Measurements from ENCODE around the gene MEGF10. TPM values are rescaled to one million over a fixed set of nuclear protein-coding genes. Genes with fewer than 3 reads are reported as not detected.

The MEGF10 gene
- total RNA-seq, 1 donor from 2014 or later = not detected

- H3K27me3 ChIP-seq (ENCODE audit: control insufficient read depth, insufficient read depth, low read length) = no peaks in the 10 kb centered on the region
- TF ChIP-seq CTCF (IDR thresholded peaks at IDR 0.05; ENCODE audit: insufficient read depth, low read length, severe bottlenecking) = no peak
- FAIRE-seq = no peak
- no peaks in the 10 kb centered on the region for H3K36me3 ChIP-seq (ENCODE audit: control insufficient read depth, insufficient read depth, low read length)
- H3K4me3 ChIP-seq (ENCODE audit: low read depth, low read length) = no peak overlapping the region
- DNase-seq (ENCODE audit: low read depth) = no peak
These were observed 36.6 kb downstream of the MEGF10 start for GRCh38 chr5:127326976-127327755.

DNA sequence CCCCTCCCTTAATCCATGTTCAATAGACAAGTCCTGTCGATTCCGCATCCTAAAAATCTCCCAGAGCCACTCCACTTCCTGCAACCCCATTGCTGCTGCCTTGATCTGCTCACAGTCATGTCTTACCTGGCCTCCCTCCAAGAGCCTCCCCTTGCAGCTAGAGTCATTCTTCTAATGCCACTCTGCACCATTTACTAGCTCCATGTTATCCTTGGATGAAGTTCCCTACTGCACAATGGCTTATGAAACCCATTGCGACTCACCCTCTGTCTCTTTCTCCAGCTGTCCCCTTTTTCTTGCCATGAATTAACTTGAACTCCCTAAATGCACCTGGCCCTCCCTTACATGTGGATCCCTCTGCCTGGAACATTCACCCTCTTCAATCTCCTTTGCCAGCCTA lies 39.5 kb downstream of the MEGF10 start:
- DNase-seq (ENCODE audit: low read depth) (no peak), FAIRE-seq (no peak)
- Histone ChIP-seq H3K27me3 (ENCODE audit: control insufficient read depth, insufficient read depth, low read length) (no peaks in the 10 kb centered on the region), H3K36me3 (ENCODE audit: control insufficient read depth, insufficient read depth, low read length) (no peaks in the 10 kb centered on the region), H3K4me3 (ENCODE audit: low read depth, low read length) (no peak overlapping the region)
- no peak for TF ChIP-seq CTCF (IDR thresholded peaks at IDR 0.05; ENCODE audit: insufficient read depth, low read length, severe bottlenecking)

GRCh38 chr5:127331890-127332649 lies 41.5 kb downstream of the MEGF10 start:
- Histone ChIP-seq H3K4me3 (ENCODE audit: low read depth, low read length) (no peak overlapping the region), H3K27me3 (ENCODE audit: control insufficient read depth, insufficient read depth, low read length) (no peaks in the 10 kb centered on the region), H3K36me3 (ENCODE audit: control insufficient read depth, insufficient read depth, low read length) (no peaks in the 10 kb centered on the region)
- DNase-seq (ENCODE audit: low read depth) = no peak
- no peak for FAIRE-seq
- no peak for TF ChIP-seq CTCF (IDR thresholded peaks at IDR 0.05; ENCODE audit: insufficient read depth, low read length, severe bottlenecking)

DNA sequence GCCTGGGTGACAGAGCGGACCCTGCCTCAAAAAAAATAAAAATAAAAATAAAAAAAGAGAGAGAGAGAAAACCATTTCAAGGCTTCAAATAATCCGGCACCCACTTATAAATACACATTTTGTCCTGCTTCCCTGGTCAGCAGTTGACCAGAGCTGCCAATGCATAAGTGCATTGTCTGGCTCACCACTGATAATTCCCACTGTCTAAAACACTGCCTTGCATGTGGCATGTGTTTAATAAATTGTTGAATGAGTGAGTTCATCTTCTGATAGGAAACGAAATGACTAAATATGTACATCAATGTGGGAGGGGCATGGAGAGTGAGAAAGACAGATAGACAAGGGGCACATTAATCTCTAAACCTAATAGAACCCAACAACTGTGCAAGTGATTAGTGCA lies 42.9 kb downstream of the MEGF10 start:
- no peak for DNase-seq (ENCODE audit: low read depth)
- Histone ChIP-seq H3K4me3 (ENCODE audit: low read depth, low read length) (no peak overlapping the region), H3K36me3 (ENCODE audit: control insufficient read depth, insufficient read depth, low read length) (no peaks in the 10 kb centered on the region), H3K27me3 (ENCODE audit: control insufficient read depth, insufficient read depth, low read length) (no peaks in the 10 kb centered on the region)
- FAIRE-seq = no peak
- TF ChIP-seq CTCF (IDR thresholded peaks at IDR 0.05; ENCODE audit: insufficient read depth, low read length, severe bottlenecking) = no peak

- Histone ChIP-seq H3K36me3 (ENCODE audit: control insufficient read depth, insufficient read depth, low read length) (no peaks in the 10 kb centered on the region), H3K4me3 (ENCODE audit: low read depth, low read length) (no peak overlapping the region), H3K27me3 (ENCODE audit: control insufficient read depth, insufficient read depth, low read length) (no peaks in the 10 kb centered on the region)
- DNase-seq (ENCODE audit: low read depth) = no peak
- no peak for FAIRE-seq
- TF ChIP-seq CTCF (IDR thresholded peaks at IDR 0.05; ENCODE audit: insufficient read depth, low read length, severe bottlenecking) = no peak
These were observed 44.8 kb downstream of the MEGF10 start for GRCh38 chr5:127335381-127335780.

Measured in bronchial epithelial cell (primary cell).